ENCODE measurements around the gene BMPR1B.

GRCh38 chr4:94976371-94977011, 218.7 kb downstream of the BMPR1B start:
- TF ChIP-seq CTCF (IDR thresholded peaks at IDR 0.05; ENCODE audit: poor library complexity) (no peak), EZH2 (IDR thresholded peaks at IDR 0.05; ENCODE audit: borderline replicate concordance) (no peak)

All from hepatocyte (in vitro differentiated cells).